Measurements from ENCODE around the gene ASB5.

Gene ASB5

DNA sequence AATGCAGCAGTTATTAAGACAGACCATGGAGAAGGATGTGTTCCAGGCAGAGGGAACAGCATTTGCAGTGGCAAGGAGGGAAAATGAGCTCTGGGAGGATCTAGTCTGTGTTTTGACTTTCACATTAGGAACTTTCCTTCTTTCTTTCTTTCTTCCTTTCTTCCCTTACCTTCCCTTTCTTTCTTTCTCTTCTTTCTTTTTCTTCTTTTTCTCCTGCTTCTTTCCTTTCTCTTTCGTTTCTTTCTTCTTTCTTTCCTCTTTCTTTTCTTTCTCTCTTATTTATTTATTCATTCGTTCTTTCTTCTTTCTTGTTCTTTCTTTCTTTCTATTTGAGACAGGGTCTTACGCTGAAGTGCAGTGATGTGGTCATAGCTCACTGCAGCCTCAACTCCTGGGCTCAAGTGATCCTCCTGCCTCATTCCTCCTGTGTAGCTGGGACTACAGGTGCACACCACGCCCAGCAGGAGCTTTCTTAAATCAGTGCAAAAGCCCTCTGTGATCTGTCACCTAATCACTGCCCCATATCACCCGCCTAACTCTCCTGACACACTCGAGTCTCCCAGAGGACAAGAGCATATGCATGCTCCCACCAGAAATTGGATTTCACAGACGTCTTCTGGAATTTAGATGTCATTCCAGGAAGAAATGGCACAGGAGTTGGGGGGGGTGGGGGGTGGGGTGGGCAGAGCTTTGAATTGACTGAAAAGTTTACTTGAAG is 58.3 kb downstream of the ASB5 start:
- DNase-seq, result no peak

DNA sequence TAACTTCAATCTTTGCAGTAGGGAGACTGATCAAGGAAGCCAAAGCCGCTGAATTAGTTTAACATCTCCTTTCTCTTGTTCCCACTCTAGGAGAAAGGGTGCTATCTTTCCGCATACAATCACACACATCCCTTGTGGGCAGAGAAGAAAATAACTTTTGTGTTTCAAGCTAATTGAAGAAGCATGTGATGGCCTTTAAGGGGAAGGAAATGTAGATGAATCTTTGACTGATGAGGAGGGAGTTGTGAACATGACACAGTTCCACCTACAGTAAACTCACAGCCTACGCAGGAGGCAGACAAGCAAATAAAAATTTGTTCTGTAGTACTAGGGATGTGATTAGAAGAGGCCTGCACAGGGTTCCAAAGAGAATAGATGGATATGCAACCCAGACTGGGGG is 58.9 kb downstream of the ASB5 start:
- no peak for DNase-seq

DNA sequence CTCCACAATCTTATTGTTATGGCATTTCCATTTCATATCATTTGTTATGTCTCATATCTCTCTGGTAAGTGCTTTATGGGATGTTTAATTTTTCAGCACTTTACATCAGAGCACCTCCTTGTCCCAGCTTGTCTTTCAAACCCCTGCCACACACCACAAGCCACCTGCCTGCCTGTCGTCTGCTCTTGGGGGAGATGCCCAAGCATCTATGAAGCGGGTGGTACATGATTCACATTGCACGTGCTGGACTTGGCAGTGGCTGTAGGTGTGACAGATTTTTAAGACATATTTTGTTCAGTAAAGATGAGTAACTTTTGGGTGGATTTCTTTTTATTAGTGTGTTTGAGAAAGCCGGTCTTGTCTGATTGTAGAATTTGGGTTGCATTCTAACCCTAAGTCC is 59.5 kb downstream of the ASB5 start:
- no peak for DNase-seq

DNA sequence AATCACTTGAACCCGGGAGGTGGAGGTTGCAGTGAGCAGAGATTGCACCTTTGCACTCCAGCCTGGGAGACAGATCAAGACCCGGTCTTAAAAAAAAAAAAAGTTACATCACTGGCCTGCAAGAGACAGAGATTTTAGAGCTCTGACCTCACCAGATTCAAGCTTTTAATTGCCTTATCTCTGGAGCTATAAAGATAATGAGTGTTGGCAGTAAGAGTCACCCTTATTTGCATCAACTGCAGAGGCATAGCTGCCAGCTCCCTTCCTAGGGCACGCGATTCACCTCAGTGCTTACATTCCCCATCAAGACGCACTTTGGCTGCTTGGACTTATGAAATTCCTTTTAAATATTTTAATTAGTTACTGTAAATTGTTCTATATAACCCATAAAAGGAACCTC is 61.2 kb downstream of the ASB5 start:
- DNase-seq, result no peak

DNA sequence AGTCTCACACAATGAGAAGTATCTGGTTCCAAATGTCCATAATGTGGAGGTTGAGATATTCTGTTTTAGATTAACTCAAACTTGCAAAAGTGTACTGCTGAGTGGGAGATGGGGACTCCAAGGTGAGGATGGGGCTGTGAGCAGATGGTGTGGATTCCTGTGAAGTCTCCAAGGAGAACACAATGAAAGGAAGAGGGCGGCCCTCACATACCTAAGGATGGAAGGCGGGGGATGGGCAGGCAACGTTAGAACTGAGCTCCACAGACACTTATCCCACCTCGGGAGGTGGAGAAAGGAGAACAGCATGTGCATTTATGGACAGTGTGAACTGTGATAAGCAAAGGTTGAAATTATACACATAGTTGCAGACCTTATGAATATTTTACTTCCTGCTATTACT is 63.7 kb downstream of the ASB5 start:
- DNase-seq, result no peak

DNA sequence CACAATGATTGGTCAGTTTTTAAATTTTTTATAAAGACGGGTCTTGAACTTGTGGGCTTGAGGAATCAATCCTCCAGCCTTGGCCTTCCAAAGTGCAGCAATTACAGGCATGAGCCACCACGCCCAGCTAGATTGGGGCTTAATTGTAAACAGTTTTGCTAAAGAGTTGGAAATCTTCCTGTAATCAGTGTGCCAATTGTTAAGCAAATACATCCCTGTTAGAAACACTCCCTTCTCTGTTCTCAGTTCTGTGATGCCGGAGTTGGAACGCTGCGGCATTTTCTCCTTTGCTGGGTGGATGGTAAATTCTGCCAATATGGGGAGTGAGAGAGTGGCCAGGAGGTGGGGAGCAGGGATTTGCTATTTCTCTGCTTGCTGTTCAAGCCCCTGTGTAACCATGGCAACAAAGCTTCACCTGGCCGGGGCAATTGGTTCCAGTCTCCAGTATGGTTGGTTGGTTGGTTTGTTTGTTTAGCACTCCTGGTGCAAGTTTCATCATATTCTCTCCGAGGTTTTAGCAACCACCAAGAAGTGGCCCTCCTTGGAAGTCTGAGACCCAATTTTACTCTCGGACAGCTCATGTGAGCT is 70.6 kb downstream of the ASB5 start:
- no peak for DNase-seq

DNA sequence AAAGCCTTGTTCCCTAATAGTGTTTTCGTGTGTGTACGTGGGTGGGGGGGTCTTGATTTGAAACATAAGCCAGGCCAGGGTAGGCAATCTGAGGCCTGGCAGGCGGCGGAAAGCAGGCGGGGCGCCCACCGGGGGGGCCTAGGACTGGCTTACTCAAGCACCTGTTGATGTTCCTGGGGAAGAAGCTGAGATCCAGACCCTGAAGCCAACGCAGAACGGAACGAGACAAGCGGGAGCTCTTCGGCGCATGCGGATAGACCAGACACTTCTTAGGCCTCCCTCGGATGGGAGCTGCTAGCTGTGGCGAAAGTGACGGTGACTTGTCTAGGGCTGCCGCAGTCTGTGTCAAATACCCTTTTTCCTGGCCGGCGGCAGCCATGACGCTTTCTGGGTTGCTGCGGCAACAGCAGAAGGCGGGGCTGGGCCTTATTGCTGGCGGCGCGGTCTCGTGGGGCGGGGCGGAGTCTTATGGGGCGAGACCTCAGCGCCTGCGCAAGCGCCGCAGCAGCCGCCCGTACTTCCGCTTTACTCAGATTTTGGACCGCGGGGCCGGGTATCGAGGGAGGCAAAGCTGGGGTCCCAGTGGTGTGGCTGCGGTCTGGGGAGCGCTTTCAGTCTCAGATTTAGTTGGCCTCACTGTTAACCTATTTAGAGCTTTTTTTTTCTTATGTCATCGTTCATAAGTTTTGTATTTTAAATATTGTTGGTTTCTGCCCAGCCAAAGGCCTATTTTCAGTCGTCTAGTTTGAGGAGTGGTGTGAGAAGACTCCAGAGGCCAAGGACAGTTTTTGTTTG is 73.6 kb downstream of the ASB5 start, which contains the start of gene SPATA4:
Gene SPATA4 (minus strand): TSS at position 402 of the 795 bp plus-strand sequence. CDS start 23 bp downstream, at position 379.
- peak; percentile 74 for DNase-seq

DNA sequence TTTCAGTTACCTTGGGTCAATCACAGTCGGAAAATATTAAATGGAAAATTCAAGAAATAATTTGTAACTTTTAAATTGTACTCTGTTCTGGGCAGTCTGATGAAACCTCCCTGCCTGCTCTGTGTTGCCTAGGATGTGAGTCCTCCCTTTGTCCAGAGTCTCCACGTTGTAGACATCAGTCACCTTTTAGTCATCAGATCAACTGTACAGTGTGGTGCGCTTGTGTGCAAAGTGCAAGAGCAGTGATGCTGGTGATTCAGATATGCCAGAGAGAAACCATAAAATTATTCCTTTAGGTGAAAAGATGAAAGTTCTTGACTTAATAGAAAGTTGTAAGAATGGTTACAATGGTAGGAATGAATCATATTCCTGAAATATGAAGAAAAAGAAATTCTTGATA is 75.1 kb downstream of the ASB5 start:
- DNase-seq, result no peak

DNA sequence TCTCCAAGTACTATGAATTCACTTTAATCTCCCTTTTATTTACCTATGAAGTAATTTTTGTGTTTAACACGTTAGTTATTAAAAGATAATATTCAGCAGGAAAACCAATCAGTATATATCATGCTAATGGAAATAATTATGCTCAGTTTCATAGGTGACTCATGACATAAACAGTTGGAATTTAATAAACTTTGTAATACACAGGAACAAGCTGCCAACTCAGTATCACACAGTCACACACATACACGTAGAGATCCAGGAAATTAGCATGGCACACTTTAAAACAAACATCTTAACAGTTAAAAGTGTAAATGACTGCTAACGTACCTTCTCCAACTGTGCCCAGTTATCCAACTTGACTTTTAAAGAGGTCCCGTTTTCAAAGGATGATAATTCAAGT is 75.9 kb downstream of the ASB5 start:
- no peak for DNase-seq

DNA sequence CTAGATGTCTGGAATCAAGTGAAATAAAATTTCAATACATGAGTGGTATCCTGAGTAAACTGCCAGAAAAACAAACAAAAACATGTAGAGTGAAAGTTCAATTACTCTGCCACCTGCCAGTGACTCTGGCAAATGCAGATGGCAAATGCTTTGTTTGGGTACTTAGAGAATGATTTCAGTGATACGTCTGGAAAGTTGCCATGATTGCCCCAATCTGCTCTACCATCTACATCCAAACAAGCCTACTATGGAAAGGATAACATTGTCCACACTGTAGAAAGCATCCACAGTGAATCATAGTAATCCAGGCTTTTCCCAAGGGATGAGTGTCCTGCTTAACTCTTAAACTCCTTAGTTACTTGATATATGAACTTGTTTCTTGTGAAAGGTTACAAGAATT is 77.0 kb downstream of the ASB5 start:
- DNase-seq, result peak; percentile 70

DNA sequence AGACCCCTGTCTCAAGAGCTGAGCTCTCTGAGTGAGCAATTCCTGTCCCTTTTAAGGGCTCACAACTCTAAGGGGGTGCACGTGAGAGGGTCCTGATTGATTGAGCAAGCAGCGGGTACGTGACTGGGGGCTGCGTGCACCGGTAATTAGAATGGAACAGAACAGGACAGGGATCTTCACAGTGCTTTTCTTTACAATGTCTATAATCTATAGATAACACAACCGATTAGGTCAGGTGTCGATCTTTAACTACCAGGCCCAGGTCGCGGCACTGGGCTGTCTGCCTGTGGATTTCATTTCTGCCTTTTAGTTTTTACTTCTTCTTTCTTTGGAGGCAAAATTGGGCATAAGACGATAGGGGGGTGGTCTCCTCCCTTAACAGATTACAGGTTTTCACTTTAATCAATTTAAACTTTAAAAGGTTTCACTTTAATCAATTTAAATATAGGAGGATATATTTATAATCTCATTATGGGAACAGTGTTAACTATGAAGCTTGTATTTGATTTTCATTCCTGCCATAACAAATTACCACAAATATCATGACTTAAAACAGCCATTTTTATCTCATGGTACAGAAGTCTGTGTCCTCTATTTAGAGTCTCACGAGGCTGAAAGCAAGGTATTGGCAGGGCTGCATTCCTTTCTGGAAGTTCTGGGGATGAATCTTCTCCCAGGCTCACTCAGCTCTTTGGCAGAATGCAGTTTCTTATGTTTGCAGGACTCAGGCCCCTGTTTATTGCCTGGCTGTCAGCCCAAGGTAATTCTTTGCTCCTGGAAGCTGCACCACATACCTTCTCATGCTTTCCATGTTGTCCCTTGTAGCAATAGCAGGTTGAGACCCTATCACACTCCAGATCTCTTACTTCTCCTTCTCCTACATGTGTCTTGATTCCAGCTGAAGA is 78.9 kb downstream of the ASB5 start:
- DNase-seq, result no peak

DNA sequence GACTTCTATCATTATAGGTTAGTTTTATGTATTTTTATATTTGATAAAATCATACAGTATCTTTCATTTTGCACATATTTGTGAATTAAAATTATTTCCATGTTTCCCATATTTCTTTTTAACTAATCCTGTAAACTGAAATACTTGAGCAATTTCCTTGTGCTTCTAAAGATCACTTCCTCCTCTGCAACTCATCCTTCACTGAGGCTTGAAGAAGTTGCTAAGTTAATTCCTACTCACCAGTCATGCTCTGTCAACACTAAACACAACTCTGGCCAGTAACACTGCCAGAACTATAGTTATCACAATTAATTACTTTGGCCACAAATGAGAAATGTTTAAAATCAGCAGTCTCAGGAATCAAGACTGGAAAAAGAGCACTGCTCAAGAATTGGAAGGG is 80.4 kb downstream of the ASB5 start:
- DNase-seq, result no peak

DNA sequence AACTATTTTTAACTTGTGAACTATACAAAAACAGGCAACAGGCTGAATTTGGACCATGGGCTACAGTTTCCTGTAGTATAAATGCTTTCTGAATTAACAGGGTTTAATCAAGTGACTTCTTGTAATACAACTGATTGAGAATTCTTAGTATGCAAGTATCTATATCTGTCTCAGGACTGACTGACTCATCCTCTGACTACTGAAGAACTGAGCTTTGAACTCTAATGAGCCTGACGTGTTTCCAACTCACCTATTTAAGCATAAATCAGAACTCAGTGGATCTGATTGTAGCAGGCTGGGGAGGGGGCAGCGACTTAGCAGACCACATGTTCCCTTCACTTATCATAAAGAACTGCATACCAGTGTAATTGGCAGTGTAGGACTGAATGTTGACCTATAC is 81.4 kb downstream of the ASB5 start:
- no peak for DNase-seq

DNA sequence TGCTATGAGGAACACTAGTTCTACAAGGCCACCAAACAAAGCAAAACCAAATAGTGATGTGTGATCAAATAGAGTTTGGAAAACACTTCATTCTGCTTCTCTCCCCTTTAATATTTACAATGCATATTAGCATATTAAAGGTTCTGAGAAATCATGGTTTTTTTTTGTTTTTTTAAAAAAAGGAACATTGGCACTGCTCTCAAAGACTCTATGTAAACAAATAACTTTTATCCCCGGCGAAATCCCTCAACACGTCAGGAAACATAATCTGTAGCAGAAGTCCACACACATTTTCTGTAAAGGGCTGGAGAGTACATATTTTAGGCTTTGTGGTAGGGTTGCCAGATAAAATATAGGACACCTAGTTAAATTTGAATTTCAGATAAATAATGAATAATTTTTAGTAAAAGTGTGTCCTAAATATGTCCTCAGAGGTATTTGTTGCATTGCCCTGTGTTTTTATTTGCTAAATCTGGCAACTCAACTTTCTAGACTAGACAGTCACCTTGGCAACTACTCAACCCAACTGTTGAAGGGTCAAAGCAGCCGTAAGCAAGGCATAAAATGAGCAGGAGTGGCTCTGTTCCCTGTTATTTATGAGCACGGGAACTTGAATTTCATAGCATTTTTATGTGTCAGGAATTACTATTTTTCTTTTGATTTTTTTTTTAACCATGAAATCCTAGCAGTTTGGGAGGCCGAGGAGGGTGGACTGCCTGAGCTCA is 82.2 kb downstream of the ASB5 start:
- no peak for DNase-seq

DNA sequence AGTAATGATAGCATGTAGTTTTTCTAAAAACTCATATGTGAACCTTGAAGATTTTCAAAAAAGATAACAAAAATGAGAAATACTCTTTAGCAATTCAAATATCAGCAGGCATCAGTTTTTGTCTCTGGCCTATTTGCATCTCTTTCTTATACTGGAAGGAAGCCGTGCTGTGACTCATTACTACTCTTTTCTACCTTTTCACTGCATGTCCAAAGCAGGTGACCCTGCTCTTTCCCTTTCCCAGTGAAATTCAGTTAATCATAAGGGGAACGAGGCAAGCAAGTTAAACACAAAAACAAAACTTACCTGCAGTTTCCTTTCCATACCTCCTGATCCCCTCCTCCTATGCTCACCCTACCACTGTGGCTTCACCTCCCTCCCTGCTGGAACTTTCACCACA is 83.0 kb downstream of the ASB5 start:
- DNase-seq, result no peak

DNA sequence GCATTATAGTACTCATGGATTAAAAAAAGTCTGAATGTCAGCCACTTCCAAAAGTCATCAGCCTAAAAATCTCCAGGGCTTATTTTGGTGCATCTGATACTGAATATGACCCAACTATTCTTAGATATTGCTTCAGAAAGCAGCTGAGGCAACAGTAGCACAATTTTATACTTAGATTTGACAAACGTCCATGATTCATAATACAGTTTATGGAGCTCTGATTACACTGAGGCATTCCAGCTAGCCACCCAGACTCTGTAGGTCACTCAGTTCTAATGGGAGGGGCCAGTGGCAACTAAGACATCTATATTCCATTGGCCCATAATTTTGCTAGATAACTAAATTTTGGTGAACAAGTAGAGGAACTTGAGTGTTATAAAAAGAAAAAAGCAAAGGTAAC is 84.0 kb downstream of the ASB5 start:
- no peak for DNase-seq
